ENCODE results near the gene GMPR2.
"Not testable (repeated sequence)": the region's sequence is repeated elsewhere in the genome, so short reads cannot be mapped to it uniquely, and the experiment has no call there.

Gene GMPR2

GRCh38 chr14:24231263-24232120 lies 1.2 kb upstream of the GMPR2 start:
- peak; percentile 30 for DNase-seq

- DNase-seq = peak; percentile 88
Observed at GRCh38 chr14:24232121-24232644, 546 bp upstream of the GMPR2 start, which contains the start of gene NEDD8. NEDD8 (minus strand) TSS chr14:24232367; CDS start chr14:24232267, 100 bp downstream.

- no peak for DNase-seq
Observed at GRCh38 chr14:24233538-24233866, 773 bp downstream of the GMPR2 start.

GRCh38 chr14:24234095-24235005 lies 1.6 kb downstream of the GMPR2 start:
- no peak for DNase-seq

GRCh38 chr14:24235804-24236688 lies 3.3 kb downstream of the GMPR2 start:
- no peak for DNase-seq

GRCh38 chr14:24236689-24237462 lies 4.1 kb downstream of the GMPR2 start:
- no peak for DNase-seq

- DNase-seq = no peak
Observed at GRCh38 chr14:24237463-24237955, 4.8 kb downstream of the GMPR2 start.

GRCh38 chr14:24238123-24238522 lies 5.4 kb downstream of the GMPR2 start:
- DNase-seq = no peak

GRCh38 chr14:24238527-24239037 lies 5.9 kb downstream of the GMPR2 start:
- DNase-seq = no peak

- DNase-seq = no peak
Observed at GRCh38 chr14:24240110-24240918, 7.6 kb downstream of the GMPR2 start.

- peak; percentile 95 for DNase-seq
Observed at GRCh38 chr14:24241829-24242443, 9.2 kb downstream of the GMPR2 start.

- DNase-seq = no peak
Observed at GRCh38 chr14:24243336-24243836, 10.7 kb downstream of the GMPR2 start.

GRCh38 chr14:24245350-24245749 lies 12.6 kb downstream of the GMPR2 start:
- DNase-seq = not testable (repeated sequence)

GRCh38 chr14:24246765-24247212 lies 14.1 kb downstream of the GMPR2 start:
- DNase-seq = peak; percentile 37

- DNase-seq = no peak
Observed at GRCh38 chr14:24247422-24247821, 14.7 kb downstream of the GMPR2 start.

GRCh38 chr14:24249230-24250021 lies 16.7 kb downstream of the GMPR2 start:
- DNase-seq = no peak

GRCh38 chr14:24250354-24250753 lies 17.6 kb downstream of the GMPR2 start:
- DNase-seq = no peak

GRCh38 chr14:24251880-24252288 lies 19.2 kb downstream of the GMPR2 start:
- no peak for DNase-seq
